Activated naive CD8-positive, alpha-beta T cell (primary cell): ENCODE data around the gene MAMSTR.
"Not testable (repeated sequence)": the region's sequence is repeated elsewhere in the genome, so short reads cannot be mapped to it uniquely, and the experiment has no call there.

Experiments used
- H3K27ac Mint-ChIP-seq: one replicate; pipeline ENCODE4 v1.8.0; 2021; ENCODE audit warnings: mixed read lengths
- H3K27me3 Mint-ChIP-seq: one replicate; pipeline ENCODE4 v1.8.0; 2021; ENCODE audit warnings: mixed read lengths
- H3K36me3 Mint-ChIP-seq: one replicate; pipeline ENCODE4 v1.8.0; 2021; ENCODE audit warnings: mixed read lengths
- H3K4me1 Mint-ChIP-seq: one replicate; pipeline ENCODE4 v1.8.0; 2021; ENCODE audit warnings: low read depth, mixed read lengths
- H3K4me3 Mint-ChIP-seq: one replicate; pipeline ENCODE4 v1.8.0; 2021; ENCODE audit warnings: mild to moderate bottlenecking, mixed read lengths
- H3K9me3 Mint-ChIP-seq: one replicate; pipeline ENCODE4 v1.8.0; 2021; ENCODE audit warnings: low read depth, mixed read lengths

The MAMSTR gene

DNA sequence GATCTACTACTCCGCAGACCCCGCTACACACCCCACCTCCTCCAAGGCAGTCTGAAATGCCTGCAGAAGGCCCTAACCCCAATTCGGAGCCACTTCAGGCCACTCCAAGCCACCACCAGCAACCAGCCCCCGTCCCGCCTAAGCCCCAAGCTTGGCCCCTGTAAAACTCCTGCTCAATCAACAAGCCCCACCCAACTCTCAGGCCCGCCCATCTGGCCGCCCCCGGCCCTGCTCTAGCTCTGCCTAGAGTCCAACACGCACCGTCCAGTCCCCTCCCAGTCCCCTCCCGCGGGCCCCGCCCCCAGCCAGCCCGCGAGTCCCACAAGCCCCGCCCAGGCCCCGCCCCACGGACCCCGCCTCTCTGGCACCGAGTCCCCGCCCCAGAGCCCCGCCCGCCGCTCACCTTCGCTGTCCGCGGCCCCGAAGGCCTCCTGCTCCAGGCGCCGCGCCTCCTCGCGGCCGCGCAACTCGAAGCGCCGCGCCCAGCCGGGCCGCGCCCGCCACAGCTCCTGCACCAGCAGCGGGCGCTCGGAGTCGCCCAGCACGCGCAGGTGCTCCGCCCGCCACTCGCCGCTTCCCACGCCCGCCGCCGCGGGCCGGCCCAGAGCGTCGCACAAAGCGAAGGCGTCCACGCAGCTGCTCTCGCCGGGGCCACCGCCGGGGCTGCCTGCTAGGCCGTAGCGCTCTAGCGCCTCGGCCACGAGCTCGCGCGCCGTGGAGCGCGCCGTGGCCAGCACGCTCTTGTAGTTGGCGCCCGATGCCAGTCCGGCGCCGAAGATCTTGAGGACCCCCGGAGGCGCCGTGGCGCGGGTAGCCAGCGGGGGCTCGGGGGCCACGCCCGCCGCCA lies 19.3 kb upstream of the MAMSTR start:
- Mint-ChIP-seq H3K27me3 (no peaks in the 10 kb centered on the region), H3K9me3 (no peaks in the 10 kb centered on the region), H3K4me1 (peaks cover 16% of the 10 kb centered on the region), H3K27ac (no peak overlapping the region), H3K36me3 (no peaks in the 10 kb centered on the region), H3K4me3 (peak overlapping the region; percentile 70)

DNA sequence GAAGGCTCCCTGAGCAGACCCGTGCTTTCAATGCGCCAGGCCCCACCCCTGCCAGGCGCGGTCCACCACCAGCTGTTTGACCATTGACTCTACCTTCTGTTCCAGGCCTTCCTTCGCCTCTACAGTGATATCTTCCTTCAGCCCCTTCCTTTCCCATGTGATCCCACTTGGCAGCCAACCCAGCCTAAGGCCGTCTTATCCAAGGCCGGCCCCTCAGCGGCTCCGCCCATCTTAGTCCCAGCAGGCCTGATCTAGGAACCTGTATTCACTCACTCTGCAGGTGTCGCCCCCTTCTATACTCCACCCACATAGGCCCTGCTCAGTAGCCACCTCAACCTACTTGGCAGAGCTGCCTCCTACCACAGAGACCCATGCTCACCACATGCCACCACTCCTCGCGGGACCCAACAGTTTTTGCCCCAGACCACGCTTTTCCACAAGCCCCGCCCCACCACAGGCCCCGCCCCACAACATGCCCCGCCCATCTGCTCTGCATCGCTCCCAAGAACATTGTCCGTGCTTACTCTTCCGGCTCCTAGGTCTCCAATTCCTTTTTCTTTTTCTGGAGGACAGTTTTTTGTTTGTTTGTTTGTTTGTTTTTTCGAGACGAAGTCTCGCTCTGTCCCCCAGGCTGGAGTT lies 18.0 kb upstream of the MAMSTR start:
- no peaks in the 10 kb centered on the region for H3K27me3 Mint-ChIP-seq
- no peaks in the 10 kb centered on the region for H3K36me3 Mint-ChIP-seq
- H3K27ac Mint-ChIP-seq, result no peak overlapping the region

DNA sequence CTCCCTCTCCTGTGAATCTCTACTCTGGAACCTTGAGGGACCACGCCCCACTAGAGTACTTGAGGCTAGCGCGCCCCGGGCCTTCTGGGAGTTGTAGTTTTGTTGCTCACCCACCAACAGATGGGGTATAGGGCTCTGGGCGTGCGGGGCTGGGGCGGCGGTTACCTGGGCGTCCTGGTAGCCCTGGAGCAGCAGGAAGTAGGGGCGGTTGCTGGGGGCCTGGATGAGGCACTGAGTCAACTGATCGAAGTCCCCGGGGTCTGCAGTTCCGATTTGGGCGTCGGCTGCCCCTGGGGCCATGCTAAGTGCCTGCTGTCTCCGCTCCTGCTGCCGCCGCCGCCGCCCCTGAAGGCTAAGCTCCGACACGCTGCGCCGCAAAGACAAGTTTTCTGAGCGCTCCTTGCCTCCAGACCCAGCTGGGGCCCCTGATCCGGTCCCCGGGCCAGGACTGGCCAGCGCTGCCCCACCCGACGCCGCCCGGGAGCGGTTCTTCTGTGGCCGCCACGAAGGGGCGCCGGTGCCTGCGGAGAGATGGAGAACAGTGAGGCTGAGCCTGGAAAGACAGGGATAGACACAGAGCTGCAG lies 15.6 kb upstream of the MAMSTR start:
- Mint-ChIP-seq H3K4me3 (no peak overlapping the region), H3K27me3 (no peaks in the 10 kb centered on the region), H3K4me1 (peaks cover 6% of the 10 kb centered on the region), H3K9me3 (no peaks in the 10 kb centered on the region), H3K27ac (no peak overlapping the region), H3K36me3 (no peaks in the 10 kb centered on the region)

More for the DNA sequence above, 18.0 kb upstream of the MAMSTR start:
- Mint-ChIP-seq H3K9me3 (no peaks in the 10 kb centered on the region), H3K4me1 (peaks cover 16% of the 10 kb centered on the region), H3K4me3 (peak overlapping the region; percentile 32)

DNA sequence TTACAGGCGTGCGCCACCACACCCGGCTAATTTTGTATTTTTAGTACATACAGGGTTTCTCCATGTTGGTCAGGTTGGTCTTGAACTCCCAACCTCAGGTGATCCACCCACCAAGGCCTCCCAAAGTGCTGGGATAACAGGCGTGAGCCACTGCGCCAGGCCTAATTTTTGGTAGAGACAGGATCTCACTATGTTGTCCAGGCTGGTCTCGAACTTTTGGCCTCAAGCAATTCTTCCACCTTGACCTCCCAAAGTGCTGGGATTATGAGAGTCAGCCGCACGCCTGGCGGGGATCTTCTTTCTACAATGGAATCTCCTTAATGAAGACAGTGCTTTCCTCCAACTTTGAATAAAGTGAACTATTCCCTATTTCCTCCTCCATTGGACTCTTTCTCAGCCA lies 15.1 kb upstream of the MAMSTR start:
- Mint-ChIP-seq H3K36me3 (no peaks in the 10 kb centered on the region), H3K9me3 (no peaks in the 10 kb centered on the region), H3K4me1 (peaks cover 3% of the 10 kb centered on the region), H3K4me3 (no peak overlapping the region), H3K27me3 (no peaks in the 10 kb centered on the region), H3K27ac (no peak overlapping the region)

- Mint-ChIP-seq H3K36me3 (peaks cover 2% of the 10 kb centered on the region), H3K27me3 (no peaks in the 10 kb centered on the region), H3K9me3 (peaks cover 2% of the 10 kb centered on the region), H3K27ac (no peak overlapping the region), H3K4me1 (peaks cover 6% of the 10 kb centered on the region), H3K4me3 (no peak overlapping the region)
Measured at GRCh38 chr19:48731452-48731851, 11.9 kb upstream of the MAMSTR start.

- H3K4me1 Mint-ChIP-seq, result peaks cover 20% of the 10 kb centered on the region
- peaks cover 10% of the 10 kb centered on the region for H3K36me3 Mint-ChIP-seq
- H3K27ac Mint-ChIP-seq, result no peak overlapping the region
Measured at GRCh38 chr19:48728911-48729664, 9.6 kb upstream of the MAMSTR start.

DNA sequence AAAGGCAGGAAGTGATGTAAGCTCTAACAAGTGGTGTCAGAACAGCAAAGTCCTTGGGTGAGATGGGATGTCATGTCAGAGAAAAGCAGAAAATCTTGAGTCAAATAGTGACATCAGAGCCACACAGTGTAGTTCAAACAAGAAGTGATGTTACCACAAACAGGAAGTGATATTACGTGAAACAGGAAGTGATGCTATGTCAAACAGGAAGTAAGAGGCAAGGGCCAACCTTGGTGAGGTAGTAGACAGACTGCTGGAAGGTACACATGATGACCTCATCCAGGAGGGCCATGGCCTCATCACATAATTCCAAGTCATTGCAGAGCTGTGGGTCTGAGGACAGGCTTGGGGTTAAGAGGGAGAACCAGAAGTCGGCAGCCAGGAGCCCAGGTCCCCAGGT lies 7.0 kb upstream of the MAMSTR start:
- Mint-ChIP-seq H3K27me3 (no peaks in the 10 kb centered on the region), H3K4me1 (peaks cover 21% of the 10 kb centered on the region), H3K4me3 (no peak overlapping the region), H3K36me3 (peaks cover 10% of the 10 kb centered on the region), H3K27ac (peak overlapping the region; percentile 46), H3K9me3 (peaks cover 11% of the 10 kb centered on the region)

More at GRCh38 chr19:48728911-48729664, 9.6 kb upstream of the MAMSTR start:
- H3K9me3 Mint-ChIP-seq, result peaks cover 11% of the 10 kb centered on the region
- no peaks in the 10 kb centered on the region for H3K27me3 Mint-ChIP-seq
- no peak overlapping the region for H3K4me3 Mint-ChIP-seq

DNA sequence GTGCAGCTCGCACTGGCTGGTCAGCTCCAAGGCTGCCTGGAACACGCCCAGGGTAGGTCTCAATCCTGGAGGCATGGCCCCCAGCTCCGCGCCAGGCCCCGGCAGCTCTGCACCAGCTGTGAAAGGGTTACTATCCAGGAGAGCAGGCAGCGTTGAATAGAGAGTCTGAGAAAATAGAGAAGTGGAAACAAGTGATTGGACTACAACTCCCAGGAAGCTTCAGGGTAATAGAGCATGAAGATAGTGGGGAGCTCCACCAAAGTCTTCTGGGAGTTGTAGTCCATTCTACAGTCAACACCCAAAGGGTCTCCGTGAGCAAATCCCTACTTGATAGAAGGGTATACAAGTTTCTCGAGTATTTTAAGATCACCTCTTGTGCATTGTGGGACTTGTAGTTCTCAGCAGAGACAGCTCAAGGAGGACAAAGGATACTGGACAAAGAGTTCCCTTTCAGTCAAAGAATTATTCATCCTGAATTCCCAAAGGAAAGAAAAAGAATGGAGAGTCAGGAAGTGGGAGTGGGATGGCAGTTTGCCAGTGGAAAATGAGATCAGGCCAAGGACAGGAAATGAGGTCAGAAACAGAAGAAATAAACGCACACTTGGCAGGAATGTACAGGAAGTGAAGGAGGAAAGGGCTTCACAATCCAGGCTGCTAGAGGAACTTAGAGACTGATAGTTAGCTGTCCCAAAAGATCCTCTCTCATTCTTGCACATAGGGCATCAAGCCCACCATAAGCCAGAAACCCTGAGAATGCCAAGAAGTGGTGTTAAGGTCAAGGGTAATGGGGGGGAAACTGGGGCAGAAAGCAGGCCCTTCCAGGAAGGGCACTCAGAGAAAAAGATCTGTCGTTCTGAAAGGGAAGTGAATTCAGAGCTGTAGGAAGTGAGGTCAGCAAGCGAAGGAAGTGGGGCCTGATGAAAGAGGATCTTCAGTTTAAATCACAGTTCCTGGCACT lies 5.5 kb upstream of the MAMSTR start:
- Mint-ChIP-seq H3K4me1 (peaks cover 26% of the 10 kb centered on the region), H3K27me3 (no peaks in the 10 kb centered on the region), H3K9me3 (peaks cover 11% of the 10 kb centered on the region), H3K36me3 (peaks cover 10% of the 10 kb centered on the region), H3K27ac (peak overlapping the region; percentile 93), H3K4me3 (peak overlapping the region; percentile 80)

DNA sequence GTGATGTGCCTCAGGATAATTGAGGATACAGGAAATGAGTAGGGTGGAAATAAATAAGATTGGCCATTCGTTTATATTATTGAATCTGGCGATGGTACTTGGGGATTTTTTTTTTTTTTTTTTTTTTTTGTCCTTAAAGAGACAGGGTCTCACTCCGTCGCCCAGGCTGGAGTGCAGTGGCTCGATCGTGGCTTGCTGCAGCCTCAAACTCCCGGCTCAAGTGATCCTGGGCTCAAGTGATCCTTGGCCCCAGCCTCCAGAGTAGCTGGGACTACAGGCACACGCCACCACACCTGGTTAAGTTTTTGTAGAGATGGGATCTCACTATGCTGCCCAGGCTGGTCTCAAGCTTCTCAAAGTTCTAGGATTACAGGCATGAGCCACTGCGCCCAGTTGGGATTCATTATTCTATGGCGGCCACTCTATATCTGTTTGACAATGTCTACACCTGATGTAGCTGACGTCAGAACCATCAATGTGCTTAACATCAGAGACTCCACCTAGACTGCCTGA lies 2.7 kb upstream of the MAMSTR start:
- H3K4me1 Mint-ChIP-seq, result peaks cover 23% of the 10 kb centered on the region
- H3K36me3 Mint-ChIP-seq, result peaks cover 10% of the 10 kb centered on the region
- H3K4me3 Mint-ChIP-seq, result no peak overlapping the region
- H3K27ac Mint-ChIP-seq, result no peak overlapping the region
- peaks cover 11% of the 10 kb centered on the region for H3K9me3 Mint-ChIP-seq
- H3K27me3 Mint-ChIP-seq, result no peaks in the 10 kb centered on the region

DNA sequence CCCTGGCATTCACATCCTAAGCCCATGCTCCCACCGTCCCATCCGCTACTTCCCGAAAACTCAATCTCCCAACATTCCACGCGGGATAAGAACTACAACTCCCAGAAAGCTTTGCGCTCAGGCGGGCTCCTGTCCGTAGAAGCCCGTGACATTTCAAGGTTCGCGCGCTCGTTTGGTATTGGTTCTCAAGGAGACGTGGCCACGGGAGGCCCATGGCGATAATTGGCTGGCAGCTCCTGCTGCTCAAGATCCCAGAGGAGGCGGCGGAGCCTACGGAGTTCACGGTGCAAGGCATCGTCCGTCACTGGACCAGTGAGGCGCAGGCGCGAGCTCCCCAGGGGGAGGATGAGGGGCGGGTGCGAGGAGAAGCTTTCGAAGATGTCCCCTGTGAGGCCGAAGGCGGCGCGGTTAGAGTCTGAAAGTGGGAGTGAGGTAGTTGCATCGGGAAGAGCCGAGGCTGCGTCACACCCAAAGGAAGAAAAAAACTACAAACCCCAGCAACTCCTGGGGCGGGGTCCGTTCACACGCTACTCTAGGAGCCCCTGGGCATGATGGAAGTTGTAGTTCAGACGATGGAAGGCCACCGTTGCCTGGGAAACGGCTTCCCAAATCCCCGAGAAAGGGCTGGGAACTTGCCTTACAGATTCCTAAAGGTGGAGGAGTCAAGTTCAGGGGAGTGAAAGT lies 1.2 kb upstream of the MAMSTR start:
- Mint-ChIP-seq H3K4me3 (peak overlapping the region; percentile 91), H3K27ac (peak overlapping the region; percentile 95)

GRCh38 chr19:48720251-48720612 lies 707 bp upstream of the MAMSTR start:
- Mint-ChIP-seq H3K4me1 (peaks cover 11% of the 10 kb centered on the region), H3K27me3 (no peaks in the 10 kb centered on the region), H3K9me3 (peaks cover 4% of the 10 kb centered on the region), H3K36me3 (peaks cover 2% of the 10 kb centered on the region), H3K4me3 (peak overlapping the region; percentile 91), H3K27ac (peak overlapping the region; percentile 95)

More for the DNA sequence above, 1.2 kb upstream of the MAMSTR start:
- Mint-ChIP-seq H3K36me3 (peaks cover 6% of the 10 kb centered on the region), H3K27me3 (no peaks in the 10 kb centered on the region), H3K4me1 (peaks cover 16% of the 10 kb centered on the region), H3K9me3 (peaks cover 7% of the 10 kb centered on the region)

DNA sequence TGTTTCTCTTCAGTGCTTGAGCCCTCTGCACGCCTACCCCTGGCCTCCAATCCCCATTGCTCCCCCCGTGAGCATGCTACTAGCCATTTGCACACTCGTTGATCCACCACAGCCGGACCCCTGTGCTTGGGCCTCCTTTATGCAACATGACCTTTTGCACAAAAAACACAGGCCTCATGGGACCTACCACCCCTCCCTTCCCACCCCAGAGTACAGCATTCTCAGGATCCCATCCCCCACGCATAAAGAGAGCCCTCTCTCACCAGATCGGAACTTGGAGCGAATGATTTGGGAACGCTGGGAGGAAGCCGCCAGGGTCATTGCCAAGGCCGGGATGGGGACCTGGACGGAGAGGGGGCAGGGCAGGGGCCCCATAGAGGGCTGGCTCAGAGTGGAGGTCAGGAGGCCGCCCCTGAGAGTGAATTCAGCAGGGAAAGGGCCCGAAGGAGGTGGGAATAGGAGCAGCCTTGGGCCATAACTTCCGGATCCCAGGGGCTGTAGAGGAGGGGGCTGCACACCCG lies 754 bp downstream of the MAMSTR start:
- no peaks in the 10 kb centered on the region for H3K9me3 Mint-ChIP-seq
- no peaks in the 10 kb centered on the region for H3K36me3 Mint-ChIP-seq
- H3K27me3 Mint-ChIP-seq, result no peaks in the 10 kb centered on the region
- peaks cover 14% of the 10 kb centered on the region for H3K4me1 Mint-ChIP-seq
- no peak overlapping the region for H3K4me3 Mint-ChIP-seq
- no peak overlapping the region for H3K27ac Mint-ChIP-seq

- peaks cover 15% of the 10 kb centered on the region for H3K4me1 Mint-ChIP-seq
- not testable (repeated sequence) for H3K36me3 Mint-ChIP-seq, H3K9me3 Mint-ChIP-seq, H3K27ac Mint-ChIP-seq, H3K4me3 Mint-ChIP-seq, H3K27me3 Mint-ChIP-seq
Measured at GRCh38 chr19:48718106-48718505, 1.4 kb downstream of the MAMSTR start.
